Measurements from ENCODE around the gene ADORA3.
A peak's percentile ranks its signal among the peaks of the same experiment; 100 is the strongest.

The ADORA3 gene

GRCh38 chr1:111474106-111474505, 29.3 kb downstream of the ADORA3 start:
- DNase-seq, result no peak

GRCh38 chr1:111471538-111471937, 31.9 kb downstream of the ADORA3 start:
- DNase-seq, result no peak

GRCh38 chr1:111471012-111471411, 32.4 kb downstream of the ADORA3 start:
- peak; percentile 55 for DNase-seq

- DNase-seq, result no peak
These were observed 32.8 kb downstream of the ADORA3 start for GRCh38 chr1:111470596-111470995.

GRCh38 chr1:111469539-111469938, 33.9 kb downstream of the ADORA3 start:
- DNase-seq, result no peak

GRCh38 chr1:111468717-111469100, 34.7 kb downstream of the ADORA3 start:
- DNase-seq, result no peak

GRCh38 chr1:111467865-111468716, 35.3 kb downstream of the ADORA3 start:
- DNase-seq, result no peak

GRCh38 chr1:111466480-111466879, 37.0 kb downstream of the ADORA3 start:
- no peak for DNase-seq

- no peak for DNase-seq
These were observed 37.7 kb downstream of the ADORA3 start for GRCh38 chr1:111465754-111466153.

- DNase-seq, result no peak
These were observed 40.3 kb downstream of the ADORA3 start for GRCh38 chr1:111463029-111463683.

- DNase-seq, result no peak
These were observed 40.9 kb downstream of the ADORA3 start for GRCh38 chr1:111462370-111463028.

- no peak for DNase-seq
These were observed 41.7 kb downstream of the ADORA3 start for GRCh38 chr1:111461765-111462164.

GRCh38 chr1:111455642-111456031, 47.8 kb downstream of the ADORA3 start:
- DNase-seq, result no peak

GRCh38 chr1:111454859-111455641, 48.4 kb downstream of the ADORA3 start:
- DNase-seq, result no peak

GRCh38 chr1:111453706-111454105, 49.7 kb downstream of the ADORA3 start:
- DNase-seq, result no peak

GRCh38 chr1:111452581-111452980, 50.9 kb downstream of the ADORA3 start:
- no peak for DNase-seq

GRCh38 chr1:111450185-111450584, 53.2 kb downstream of the ADORA3 start:
- DNase-seq, result no peak

GRCh38 chr1:111449703-111450017, 53.8 kb downstream of the ADORA3 start:
- DNase-seq, result no peak
